HepG2 (cell line): ENCODE data around the gene NECAB2. TPM values are rescaled to one million over a fixed set of nuclear protein-coding genes. Genes with fewer than 3 reads are reported as not detected.
A peak's percentile ranks its signal among the peaks of the same experiment; 100 is the strongest.

ENCODE experiments used
- ADNP ChIP-seq: sonication (generic); formaldehyde crosslinking; IDR thresholded peaks from 2 replicates; pipeline ENCODE4 v1.4.0; 2020; ENCODE audit warnings: missing genetic modification reagents
- ARNTL ChIP-seq: sonication (generic); formaldehyde crosslinking; IDR thresholded peaks from 2 replicates; pipeline ENCODE4 v1.4.0; 2020; ENCODE audit warnings: mild to moderate bottlenecking, missing genetic modification reagents
- CHD2 ChIP-seq: IDR thresholded peaks from 2 replicates; pipeline ENCODE4 v1.6.1; 2011; ENCODE audit warnings: low read depth, low read length, improper control_type of control experiment
- GABPA ChIP-seq, 2 experiments: IDR thresholded peaks; 2 replicates each; pipeline ENCODE4 v1.6.1; 2011 to 2016; ENCODE audit warnings: low read depth in 2 of 2, low read length in 1 of 2, missing biosample characterization in 1 of 2, missing genetic modification characterization in 1 of 2
- HDAC1 ChIP-seq: sonication (generic); formaldehyde crosslinking; IDR thresholded peaks from 2 replicates; pipeline ENCODE4 v1.5.1; 2020; ENCODE audit warnings: mild to moderate bottlenecking, missing genetic modification reagents
- SNRNP70 ChIP-seq: fragments of 200-400 bp; formaldehyde crosslinking; IDR thresholded peaks from 2 replicates; pipeline ENCODE4 v1.6.1; 2017; ENCODE audit warnings: mild to moderate bottlenecking, low read depth, low read length, moderate library complexity
- U2AF2 ChIP-seq: fragments of 200-400 bp; formaldehyde crosslinking; IDR thresholded peaks from 2 replicates; pipeline ENCODE4 v1.6.1; 2017; ENCODE audit warnings: low read depth, mild to moderate bottlenecking, low read length
- ZNF350 ChIP-seq: sonication (generic); formaldehyde crosslinking; IDR thresholded peaks from 2 replicates; pipeline ENCODE4 v1.4.0; 2020; ENCODE audit warnings: mild to moderate bottlenecking, low read depth, missing genetic modification reagents, borderline replicate concordance
- ZNF746 ChIP-seq: sonication (generic); formaldehyde crosslinking; IDR thresholded peaks from 2 replicates; pipeline ENCODE4 v1.8.0; 2022; ENCODE audit warnings: mild to moderate bottlenecking, missing genetic modification reagents
- ZNF788 ChIP-seq: sonication (generic); formaldehyde crosslinking; IDR thresholded peaks from 2 replicates; pipeline ENCODE4 v1.5.0; 2020; ENCODE audit warnings: mild to moderate bottlenecking, missing genetic modification reagents, borderline replicate concordance
- polyA plus RNA-seq, 8 experiments: library from polyadenylated mRNA; depleted of rRNA in 3 of 8; stranded (reverse) in 7 of 8; unstranded in 1 of 8; fragments of >200 nt; fragmentation: Illumina TruSeq in 4 of 8; extraction: Trizol in 4 of 8; gene quantifications; 2 replicates each; pipeline versions ENCODE4 v1.2.1 to v1.2.3, GENCODE V29; 2011 to 2016; ENCODE audit warnings: low read depth in 4 of 8, missing spikeins in 1 of 8, mixed read lengths in 1 of 8; ENCODE audit not compliant: insufficient read depth in 1 of 8
- total RNA-seq, 5 experiments: library from RNA; depleted of rRNA; stranded (reverse); fragments of >200 nt; fragmentation: Illumina TruSeq; extraction: Trizol; gene quantifications; 2 replicates each; pipeline ENCODE4 v1.2.3, GENCODE V29; 2016; ENCODE audit warnings: low read depth in 1 of 5
- TF ChIP-seq, protein P1 (sequence below): fragments of 450-650 bp; IDR thresholded peaks from 2 replicates; pipeline ENCODE4 v1.6.1; 2016
- TF ChIP-seq, protein P2 (sequence below): sonication (generic); IDR thresholded peaks from 2 replicates; pipeline ENCODE4 v1.6.1; 2016; ENCODE audit warnings: low read depth, borderline replicate concordance
- TF ChIP-seq, protein P3 (sequence below): sonication (generic); formaldehyde crosslinking; IDR thresholded peaks from 2 replicates; pipeline ENCODE4 v1.8.0; 2023; ENCODE audit warnings: mild to moderate bottlenecking, missing genetic modification reagents
- TF ChIP-seq, protein P4 (sequence below): sonication (generic); formaldehyde crosslinking; IDR thresholded peaks from 2 replicates; pipeline ENCODE4 v1.5.1; 2020; ENCODE audit warnings: mild to moderate bottlenecking, missing genetic modification reagents, moderate library complexity
- TF ChIP-seq, protein P5 (sequence below): sonication (generic); formaldehyde crosslinking; IDR thresholded peaks from 2 replicates; pipeline ENCODE4 v1.5.0; 2020; ENCODE audit warnings: mild to moderate bottlenecking, missing genetic modification reagents, borderline replicate concordance

Gene NECAB2
- total and polyA plus RNA-seq, 2 of the 13 experiments (the other 11 are each of a cell fraction or from before 2014, with no cell fraction given), result 0.21 to 0.49 TPM

DNA sequence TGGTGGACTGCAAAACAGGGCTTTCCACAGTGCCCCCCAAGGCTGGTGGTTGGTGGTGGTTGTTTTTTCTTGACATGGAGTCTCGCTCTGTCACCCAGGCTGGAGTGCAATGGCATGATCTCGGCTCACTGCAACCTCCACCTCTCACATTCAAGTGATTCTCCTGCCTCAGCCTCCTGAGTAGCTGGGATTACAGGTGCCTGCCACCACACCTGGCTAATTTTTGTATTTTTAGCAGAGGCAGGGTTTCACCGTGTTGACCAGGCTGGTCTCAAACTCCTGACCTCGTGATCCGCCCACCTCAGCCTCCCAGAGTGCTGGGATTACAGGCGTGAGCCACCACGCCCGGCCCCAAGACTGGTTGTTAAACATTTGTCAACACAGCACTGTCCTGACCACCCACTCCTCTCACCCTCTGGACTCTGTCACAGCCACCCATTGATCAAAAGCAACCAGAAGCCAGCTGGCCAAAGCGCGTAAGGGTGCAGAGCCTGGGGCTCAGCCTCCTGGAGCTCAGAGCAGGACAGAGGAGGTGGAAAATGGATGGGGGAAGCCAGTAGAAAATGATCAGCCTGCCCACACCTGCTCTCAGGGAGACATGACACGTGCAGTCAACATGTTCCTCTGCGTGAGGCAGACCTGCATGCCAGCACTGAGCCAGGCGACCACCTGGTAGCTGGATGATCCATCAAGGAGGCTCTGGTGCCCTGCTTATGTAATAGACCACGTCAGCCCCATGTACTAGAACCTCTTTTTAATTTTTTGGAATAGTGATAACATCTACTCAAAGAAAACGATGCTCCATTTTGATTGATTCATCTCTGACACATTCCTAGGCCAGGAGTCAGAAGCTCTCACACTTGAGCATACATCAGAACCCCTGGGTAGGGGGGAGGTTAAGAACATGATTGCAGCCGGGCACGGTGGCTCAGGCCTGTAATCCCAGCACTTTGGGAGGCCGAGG is 29.8 kb upstream of the NECAB2 start (continued):
- TF ChIP-seq, protein P1, sequence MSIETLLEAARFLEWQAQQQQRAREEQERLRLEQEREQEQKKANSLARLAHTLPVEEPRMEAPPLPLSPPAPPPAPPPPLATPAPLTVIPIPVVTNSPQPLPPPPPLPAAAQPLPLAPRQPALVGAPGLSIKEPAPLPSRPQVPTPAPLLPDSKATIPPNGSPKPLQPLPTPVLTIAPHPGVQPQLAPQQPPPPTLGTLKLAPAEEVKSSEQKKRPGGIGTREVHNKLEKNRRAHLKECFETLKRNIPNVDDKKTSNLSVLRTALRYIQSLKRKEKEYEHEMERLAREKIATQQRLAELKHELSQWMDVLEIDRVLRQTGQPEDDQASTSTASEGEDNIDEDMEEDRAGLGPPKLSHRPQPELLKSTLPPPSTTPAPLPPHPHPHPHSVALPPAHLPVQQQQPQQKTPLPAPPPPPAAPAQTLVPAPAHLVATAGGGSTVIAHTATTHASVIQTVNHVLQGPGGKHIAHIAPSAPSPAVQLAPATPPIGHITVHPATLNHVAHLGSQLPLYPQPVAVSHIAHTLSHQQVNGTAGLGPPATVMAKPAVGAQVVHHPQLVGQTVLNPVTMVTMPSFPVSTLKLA, result no peak
- peak; percentile 56; the same call in 1 of the 2 replicates for TF ChIP-seq ZNF746 (CRISPR knock-in tag)
- 0 out of 2 replicates have a peak, but pooled peaks have one; percentile 65 for TF ChIP-seq ADNP (CRISPR knock-in tag)
- TF ChIP-seq ZNF788 (CRISPR knock-in tag), result no peak
- TF ChIP-seq, protein P2, sequence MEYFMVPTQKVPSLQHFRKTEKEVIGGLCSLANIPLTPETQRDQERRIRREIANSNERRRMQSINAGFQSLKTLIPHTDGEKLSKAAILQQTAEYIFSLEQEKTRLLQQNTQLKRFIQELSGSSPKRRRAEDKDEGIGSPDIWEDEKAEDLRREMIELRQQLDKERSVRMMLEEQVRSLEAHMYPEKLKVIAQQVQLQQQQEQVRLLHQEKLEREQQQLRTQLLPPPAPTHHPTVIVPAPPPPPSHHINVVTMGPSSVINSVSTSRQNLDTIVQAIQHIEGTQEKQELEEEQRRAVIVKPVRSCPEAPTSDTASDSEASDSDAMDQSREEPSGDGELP, result peak; percentile 85; the same call in 1 of the 2 replicates
- no peak for TF ChIP-seq GABPA (IDR thresholded peaks at IDR 0.05; ENCODE audit: low read depth, low read length)
- TF ChIP-seq GABPA (CRISPR knock-in tag; IDR thresholded peaks at IDR 0.05; ENCODE audit: low read depth), result no peak
- TF ChIP-seq U2AF2, result no peak
- TF ChIP-seq, protein P3, sequence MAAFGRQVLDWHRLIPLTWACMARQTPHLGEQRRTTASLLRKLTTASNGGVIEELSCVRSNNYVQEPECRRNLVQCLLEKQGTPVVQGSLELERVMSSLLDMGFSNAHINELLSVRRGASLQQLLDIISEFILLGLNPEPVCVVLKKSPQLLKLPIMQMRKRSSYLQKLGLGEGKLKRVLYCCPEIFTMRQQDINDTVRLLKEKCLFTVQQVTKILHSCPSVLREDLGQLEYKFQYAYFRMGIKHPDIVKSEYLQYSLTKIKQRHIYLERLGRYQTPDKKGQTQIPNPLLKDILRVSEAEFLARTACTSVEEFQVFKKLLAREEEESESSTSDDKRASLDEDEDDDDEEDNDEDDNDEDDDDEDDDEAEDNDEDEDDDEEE (CRISPR knock-in tag), result 0 out of 2 replicates have a peak, but pooled peaks have one; percentile 27
- TF ChIP-seq SNRNP70, result no peak
- TF ChIP-seq ZNF350 (CRISPR knock-in tag), result peak; percentile 45; the same call in 1 of the 2 replicates
- TF ChIP-seq, protein P4, sequence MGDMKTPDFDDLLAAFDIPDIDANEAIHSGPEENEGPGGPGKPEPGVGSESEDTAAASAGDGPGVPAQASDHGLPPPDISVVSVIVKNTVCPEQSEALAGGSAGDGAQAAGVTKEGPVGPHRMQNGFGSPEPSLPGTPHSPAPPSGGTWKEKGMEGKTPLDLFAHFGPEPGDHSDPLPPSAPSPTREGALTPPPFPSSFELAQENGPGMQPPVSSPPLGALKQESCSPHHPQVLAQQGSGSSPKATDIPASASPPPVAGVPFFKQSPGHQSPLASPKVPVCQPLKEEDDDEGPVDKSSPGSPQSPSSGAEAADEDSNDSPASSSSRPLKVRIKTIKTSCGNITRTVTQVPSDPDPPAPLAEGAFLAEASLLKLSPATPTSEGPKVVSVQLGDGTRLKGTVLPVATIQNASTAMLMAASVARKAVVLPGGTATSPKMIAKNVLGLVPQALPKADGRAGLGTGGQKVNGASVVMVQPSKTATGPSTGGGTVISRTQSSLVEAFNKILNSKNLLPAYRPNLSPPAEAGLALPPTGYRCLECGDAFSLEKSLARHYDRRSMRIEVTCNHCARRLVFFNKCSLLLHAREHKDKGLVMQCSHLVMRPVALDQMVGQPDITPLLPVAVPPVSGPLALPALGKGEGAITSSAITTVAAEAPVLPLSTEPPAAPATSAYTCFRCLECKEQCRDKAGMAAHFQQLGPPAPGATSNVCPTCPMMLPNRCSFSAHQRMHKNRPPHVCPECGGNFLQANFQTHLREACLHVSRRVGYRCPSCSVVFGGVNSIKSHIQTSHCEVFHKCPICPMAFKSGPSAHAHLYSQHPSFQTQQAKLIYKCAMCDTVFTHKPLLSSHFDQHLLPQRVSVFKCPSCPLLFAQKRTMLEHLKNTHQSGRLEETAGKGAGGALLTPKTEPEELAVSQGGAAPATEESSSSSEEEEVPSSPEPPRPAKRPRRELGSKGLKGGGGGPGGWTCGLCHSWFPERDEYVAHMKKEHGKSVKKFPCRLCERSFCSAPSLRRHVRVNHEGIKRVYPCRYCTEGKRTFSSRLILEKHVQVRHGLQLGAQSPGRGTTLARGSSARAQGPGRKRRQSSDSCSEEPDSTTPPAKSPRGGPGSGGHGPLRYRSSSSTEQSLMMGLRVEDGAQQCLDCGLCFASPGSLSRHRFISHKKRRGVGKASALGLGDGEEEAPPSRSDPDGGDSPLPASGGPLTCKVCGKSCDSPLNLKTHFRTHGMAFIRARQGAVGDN (CRISPR knock-in tag), result peak; percentile 65
- TF ChIP-seq, protein P5, sequence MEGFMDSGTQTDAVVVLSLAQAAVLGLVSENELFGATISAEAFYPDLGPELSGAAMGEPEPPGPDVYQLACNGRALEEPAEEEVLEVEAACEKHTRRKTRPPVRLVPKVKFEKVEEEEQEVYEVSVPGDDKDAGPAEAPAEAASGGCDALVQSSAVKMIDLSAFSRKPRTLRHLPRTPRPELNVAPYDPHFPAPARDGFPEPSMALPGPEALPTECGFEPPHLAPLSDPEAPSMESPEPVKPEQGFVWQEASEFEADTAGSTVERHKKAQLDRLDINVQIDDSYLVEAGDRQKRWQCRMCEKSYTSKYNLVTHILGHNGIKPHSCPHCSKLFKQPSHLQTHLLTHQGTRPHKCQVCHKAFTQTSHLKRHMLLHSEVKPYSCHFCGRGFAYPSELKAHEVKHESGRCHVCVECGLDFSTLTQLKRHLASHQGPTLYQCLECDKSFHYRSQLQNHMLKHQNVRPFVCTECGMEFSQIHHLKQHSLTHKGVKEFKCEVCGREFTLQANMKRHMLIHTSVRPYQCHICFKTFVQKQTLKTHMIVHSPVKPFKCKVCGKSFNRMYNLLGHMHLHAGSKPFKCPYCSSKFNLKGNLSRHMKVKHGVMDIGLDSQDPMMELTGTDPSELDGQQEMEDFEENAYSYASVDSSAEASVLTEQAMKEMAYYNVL (CRISPR knock-in tag), result no peak; the same call in 1 of the 2 replicates
- no peak for TF ChIP-seq CHD2
- TF ChIP-seq HDAC1, result peak; percentile 58
- TF ChIP-seq ARNTL (CRISPR knock-in tag), result peak; percentile 63
